ENCODE data around the gene OR4S1. TPM values are rescaled to one million over a fixed set of nuclear protein-coding genes. Genes with fewer than 3 reads are reported as not detected.
"Not testable (repeated sequence)": the region's sequence is repeated elsewhere in the genome, so short reads cannot be mapped to it uniquely, and the experiment has no call there.

OR4S1 gene
- total RNA-seq (ENCODE audit: insufficient read depth, low replicate concordance): not detected

- no peak for DNase-seq (ENCODE audit: low spot score)
Observed at GRCh38 chr11:48305923-48306322, at the start of gene OR4S1. OR4S1 (plus strand) TSS chr11:48306223; CDS start chr11:48306223, 0 bp downstream.

GRCh38 chr11:48261600-48261999 is 44.4 kb upstream of the OR4S1 start:
- DNase-seq (ENCODE audit: low spot score): no peak

GRCh38 chr11:48263423-48263911 is 42.6 kb upstream of the OR4S1 start, which contains the start of gene OR4X1:
OR4X1 (plus strand) TSS chr11:48263861; CDS start chr11:48263861, 0 bp downstream.
- DNase-seq (ENCODE audit: low spot score): no peak

DNA sequence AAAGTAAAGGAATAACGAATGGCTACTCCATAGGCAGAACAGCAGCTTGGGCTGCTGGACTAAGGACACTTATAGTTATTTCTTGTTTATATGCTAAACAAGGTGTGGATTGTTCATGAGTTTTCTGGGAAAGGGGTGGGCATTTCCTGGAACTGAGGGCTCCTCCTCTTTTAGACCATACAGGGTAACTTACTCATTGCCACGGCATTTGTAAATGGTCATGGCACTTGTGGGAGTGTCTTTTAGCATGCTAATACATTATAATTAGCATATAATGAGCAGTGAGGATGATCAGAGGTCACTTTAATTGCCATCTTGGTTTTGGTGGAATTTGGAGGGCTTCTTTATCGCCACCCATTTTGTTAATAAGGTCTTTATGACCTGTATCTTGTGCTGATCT is 35.4 kb upstream of the OR4S1 start:
- no peak for DNase-seq (ENCODE audit: low spot score)

DNA sequence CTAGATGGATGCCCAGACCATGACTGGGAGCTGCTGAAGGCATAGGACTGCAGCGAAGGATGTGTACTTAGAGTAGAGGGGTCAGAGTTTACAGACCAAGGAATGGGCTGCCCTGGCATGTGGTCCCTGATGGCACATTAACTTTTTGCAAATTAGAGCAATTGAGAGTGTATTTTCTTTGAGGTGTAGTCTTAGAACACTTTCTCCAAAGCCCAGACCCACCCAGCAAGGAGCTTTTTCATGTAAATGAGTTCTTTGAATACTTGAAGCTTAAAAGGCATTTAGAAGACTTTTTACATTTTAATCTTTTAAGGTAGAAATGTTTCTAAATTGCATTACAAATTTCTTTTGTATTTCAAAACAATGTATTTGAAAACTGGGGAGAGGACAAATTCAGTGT is 33.4 kb upstream of the OR4S1 start:
- no peak for DNase-seq (ENCODE audit: low spot score)

GRCh38 chr11:48307760-48308386 is 1.9 kb downstream of the OR4S1 start:
- peak; percentile 21 for DNase-seq (ENCODE audit: low spot score)

GRCh38 chr11:48313590-48313989 is 7.6 kb downstream of the OR4S1 start:
- not testable (repeated sequence) for DNase-seq (ENCODE audit: low spot score)

GRCh38 chr11:48319813-48320212 is 13.8 kb downstream of the OR4S1 start:
- not testable (repeated sequence) for DNase-seq (ENCODE audit: low spot score)

- not testable (repeated sequence) for DNase-seq (ENCODE audit: low spot score)
Observed at GRCh38 chr11:48324620-48325019, 18.6 kb downstream of the OR4S1 start, which contains the start of gene OR4C3. OR4C3 (plus strand) TSS chr11:48324920; CDS start chr11:48325022, 102 bp downstream.

- DNase-seq (ENCODE audit: low spot score): no peak
Observed at GRCh38 chr11:48341466-48341865, 35.4 kb downstream of the OR4S1 start.

DNA sequence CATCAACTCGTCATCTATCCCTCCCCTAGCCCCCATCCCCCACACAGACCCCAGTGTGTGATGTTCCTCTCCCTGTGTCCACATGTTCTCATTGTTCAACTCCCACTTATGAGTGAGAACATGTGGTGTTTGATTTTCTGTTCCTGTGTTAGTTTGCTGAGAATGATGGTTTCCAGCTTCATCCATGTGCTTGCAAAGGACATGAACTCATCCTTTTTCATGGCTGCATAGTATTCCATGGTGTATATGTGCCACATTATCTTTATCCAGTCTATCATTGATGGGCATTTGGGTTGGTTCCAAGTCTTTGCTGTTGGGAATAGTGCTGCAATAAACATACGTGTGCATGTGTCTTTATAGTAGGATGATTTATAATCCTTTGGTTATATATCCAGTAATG is 36.5 kb downstream of the OR4S1 start:
- not testable (repeated sequence) for DNase-seq (ENCODE audit: low spot score)

DNA sequence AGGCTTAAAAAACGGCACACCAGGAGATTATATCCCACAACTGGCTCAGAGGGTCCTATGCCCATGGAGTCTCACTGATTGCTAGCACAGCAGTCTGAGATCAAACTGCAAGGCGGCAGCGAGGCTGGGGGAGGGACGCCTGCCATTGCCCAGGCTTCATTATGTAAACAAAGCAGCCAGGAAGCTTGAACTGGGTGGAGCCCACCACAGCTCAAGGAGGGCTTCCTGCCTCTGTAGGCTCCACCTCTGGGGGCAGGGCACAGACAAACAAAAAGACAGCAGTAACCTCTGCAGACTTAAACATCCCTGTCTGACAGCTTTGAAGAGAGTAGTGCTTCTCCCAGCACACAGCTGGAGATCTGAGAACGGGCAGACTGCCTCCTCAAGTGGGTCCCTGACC is 40.3 kb downstream of the OR4S1 start:
- not testable (repeated sequence) for DNase-seq (ENCODE audit: low spot score)

- no peak for DNase-seq (ENCODE audit: low spot score)
Observed at GRCh38 chr11:48354013-48354412, 48.0 kb downstream of the OR4S1 start.

DNA sequence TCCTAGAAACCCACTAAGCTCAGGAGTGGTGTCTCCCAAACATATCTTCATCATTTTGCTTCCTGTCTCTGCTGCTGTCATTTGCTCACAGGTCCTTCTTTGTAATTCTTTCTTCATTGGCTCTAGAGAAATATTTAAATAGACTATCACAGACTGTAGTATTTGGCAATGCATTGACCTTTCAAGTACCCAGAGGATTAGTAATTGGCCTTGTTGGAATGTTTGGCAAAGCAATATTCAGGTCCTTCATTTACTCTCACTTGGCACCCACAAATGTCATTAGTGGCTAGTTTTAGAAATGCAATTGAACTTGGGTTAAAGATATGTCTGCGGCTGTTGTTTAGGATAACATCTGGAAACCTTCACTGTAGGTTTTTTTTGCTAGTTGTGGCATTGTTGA is 48.7 kb downstream of the OR4S1 start:
- no peak for DNase-seq (ENCODE audit: low spot score)

Other genes with a start within 250 kb of the OR4S1 start
- not detected for gene OR4B1, start 89.4 kb upstream of the OR4S1 start, total RNA-seq (ENCODE audit: insufficient read depth, low replicate concordance)
- not detected for gene OR4X2, start 61.1 kb upstream of the OR4S1 start, total RNA-seq (ENCODE audit: insufficient read depth, low replicate concordance)
- 5.1 TPM for gene OR4X1, start 42.4 kb upstream of the OR4S1 start, total RNA-seq (ENCODE audit: insufficient read depth, low replicate concordance)
- 15.2 TPM for gene OR4C3, start 18.7 kb downstream of the OR4S1 start, total RNA-seq (ENCODE audit: insufficient read depth, low replicate concordance)
- 3.1 TPM for gene OR4C5, start 60.2 kb downstream of the OR4S1 start, total RNA-seq (ENCODE audit: insufficient read depth, low replicate concordance)
- 9.4 TPM for gene OR4A47, start 182.6 kb downstream of the OR4S1 start, total RNA-seq (ENCODE audit: insufficient read depth, low replicate concordance)

Measured in umbilical cord (tissue), 2 donors.